IPS-NIHi11 (cell line): ENCODE data around the gene CEACAM16.
"Not testable (repeated sequence)": the region's sequence is repeated elsewhere in the genome, so short reads cannot be mapped to it uniquely, and the experiment has no call there.

ENCODE experiments used
- DNase-seq: peaks from one replicate; pipeline ENCODE4 v3.0.0; 2012; ENCODE audit warnings: mixed read lengths, low spot score

CEACAM16 gene

GRCh38 chr19:44703336-44704078 lies 4.6 kb downstream of the CEACAM16 start:
- DNase-seq = no peak

GRCh38 chr19:44704982-44705381 lies 6.0 kb downstream of the CEACAM16 start:
- no peak for DNase-seq

- DNase-seq = no peak
Measured at GRCh38 chr19:44705502-44706010, 6.6 kb downstream of the CEACAM16 start.

- no peak for DNase-seq
Measured at GRCh38 chr19:44706506-44707236, 7.7 kb downstream of the CEACAM16 start.

GRCh38 chr19:44707794-44708193 lies 8.8 kb downstream of the CEACAM16 start:
- no peak for DNase-seq

- DNase-seq = no peak
Measured at GRCh38 chr19:44708940-44709339, 10.0 kb downstream of the CEACAM16 start.

- DNase-seq = not testable (repeated sequence)
Measured at GRCh38 chr19:44709434-44710266, 10.7 kb downstream of the CEACAM16 start.

- DNase-seq = no peak
Measured at GRCh38 chr19:44710483-44710882, 11.5 kb downstream of the CEACAM16 start.

GRCh38 chr19:44712864-44713515 lies 14.0 kb downstream of the CEACAM16 start:
- DNase-seq = peak; percentile 60

- DNase-seq = no peak
Measured at GRCh38 chr19:44714597-44715169, 15.7 kb downstream of the CEACAM16 start.

GRCh38 chr19:44717603-44718002 lies 18.7 kb downstream of the CEACAM16 start:
- DNase-seq = no peak

GRCh38 chr19:44718441-44719261 lies 19.7 kb downstream of the CEACAM16 start:
- peak; percentile 79 for DNase-seq

GRCh38 chr19:44719262-44719701 lies 20.3 kb downstream of the CEACAM16 start:
- no peak for DNase-seq

GRCh38 chr19:44720396-44720795 lies 21.4 kb downstream of the CEACAM16 start:
- DNase-seq = not testable (repeated sequence)

- DNase-seq = no peak
Measured at GRCh38 chr19:44720945-44721344, 22.0 kb downstream of the CEACAM16 start.

- DNase-seq = not testable (repeated sequence)
Measured at GRCh38 chr19:44721369-44721768, 22.4 kb downstream of the CEACAM16 start.

- no peak for DNase-seq
Measured at GRCh38 chr19:44722131-44723121, 23.5 kb downstream of the CEACAM16 start.

GRCh38 chr19:44723299-44723951 lies 24.5 kb downstream of the CEACAM16 start:
- DNase-seq = no peak

- DNase-seq = peak; percentile 88
Measured at GRCh38 chr19:44723952-44724319, 25.0 kb downstream of the CEACAM16 start.
